Measurements from ENCODE around the gene TCF19.

GRCh38 chr6:31154436-31154835 is 4.0 kb upstream of the TCF19 start:
- TF ChIP-seq CTCF (IDR thresholded peaks at IDR 0.05) (no peak), POLR2A (IDR thresholded peaks at IDR 0.05) (no peak)

All from right lobe of liver (tissue), 4 donors.